Superior temporal gyrus (tissue), 1 donor: Measurements from ENCODE around the gene FBXL16.

Experiments used
- DNase-seq: peaks from one replicate; pipeline ENCODE4 v3.0.0-alpha.2; 2016; ENCODE audit errors: extremely low spot score

The FBXL16 gene

GRCh38 chr16:678209-678857 lies 27.3 kb downstream of the FBXL16 start:
- DNase-seq = no peak

- no peak for DNase-seq
Observed at GRCh38 chr16:677316-678190, 28.0 kb downstream of the FBXL16 start.

- no peak for DNase-seq
Observed at GRCh38 chr16:676913-677312, 28.7 kb downstream of the FBXL16 start.

- DNase-seq = no peak
Observed at GRCh38 chr16:676565-676902, 29.1 kb downstream of the FBXL16 start.

GRCh38 chr16:675884-676564 lies 29.6 kb downstream of the FBXL16 start:
- no peak for DNase-seq

GRCh38 chr16:674968-675883 lies 30.4 kb downstream of the FBXL16 start, which contains the start of gene RHBDL1:
TSS of gene RHBDL1 (plus strand) at chr16:675671. CDS start at chr16:675791, 120 bp downstream.
- no peak for DNase-seq

- no peak for DNase-seq
Observed at GRCh38 chr16:674214-674881, 31.3 kb downstream of the FBXL16 start.

GRCh38 chr16:673399-673991 lies 32.1 kb downstream of the FBXL16 start:
- DNase-seq = no peak

- DNase-seq = no peak
Observed at GRCh38 chr16:672851-673250, 32.8 kb downstream of the FBXL16 start.

GRCh38 chr16:672371-672770 lies 33.2 kb downstream of the FBXL16 start:
- no peak for DNase-seq

- DNase-seq = no peak
Observed at GRCh38 chr16:671353-672131, 34.1 kb downstream of the FBXL16 start.

GRCh38 chr16:670485-671352 lies 34.9 kb downstream of the FBXL16 start:
- DNase-seq = no peak

GRCh38 chr16:669666-670065 lies 35.9 kb downstream of the FBXL16 start:
- DNase-seq = no peak

GRCh38 chr16:668519-669171 lies 37.0 kb downstream of the FBXL16 start:
- no peak for DNase-seq

GRCh38 chr16:667780-668518 lies 37.7 kb downstream of the FBXL16 start, which contains the start of gene RHOT2:
TSS of gene RHOT2 (plus strand) at chr16:668132. CDS start at chr16:668200, 68 bp downstream.
- DNase-seq = peak; percentile 93

- DNase-seq = no peak
Observed at GRCh38 chr16:667113-667779, 38.4 kb downstream of the FBXL16 start.

GRCh38 chr16:666572-666971 lies 39.0 kb downstream of the FBXL16 start:
- no peak for DNase-seq
